Mucosa of gallbladder (tissue), 1 donor: ENCODE measurements around the gene PRSS1. TPM values are rescaled to one million over a fixed set of nuclear protein-coding genes. Genes with fewer than 3 reads are reported as not detected.

Experiments
- DNase-seq: peaks from one replicate; pipeline ENCODE4 v3.0.0-alpha.2; 2020; ENCODE audit warnings: low spot score
- total RNA-seq: library from RNA; stranded (reverse); gene quantifications from one replicate; pipeline ENCODE4 v1.2.1, GENCODE V29; 2021
- donor health status: DM: no; HTN: no; CAD: no.

The PRSS1 gene
- total RNA-seq, 1 donor from 2014 or later, result 30.7 TPM

GRCh38 chr7:142793156-142793555 lies 43.9 kb downstream of the PRSS1 start:
- no peak for DNase-seq

- DNase-seq, result no peak
Measured at GRCh38 chr7:142795339-142795863, 46.1 kb downstream of the PRSS1 start.

GRCh38 chr7:142796001-142796500 lies 46.8 kb downstream of the PRSS1 start:
- no peak for DNase-seq

GRCh38 chr7:142796501-142797390 lies 47.5 kb downstream of the PRSS1 start:
- no peak for DNase-seq

GRCh38 chr7:142797391-142798377 lies 48.4 kb downstream of the PRSS1 start:
- DNase-seq, result no peak

GRCh38 chr7:142798451-142799436 lies 49.5 kb downstream of the PRSS1 start:
- DNase-seq, result no peak

- DNase-seq, result no peak
Measured at GRCh38 chr7:142799437-142799835, 50.2 kb downstream of the PRSS1 start.

- no peak for DNase-seq
Measured at GRCh38 chr7:142800088-142800487, 50.8 kb downstream of the PRSS1 start.

GRCh38 chr7:142800699-142801260 lies 51.5 kb downstream of the PRSS1 start:
- DNase-seq, result no peak

GRCh38 chr7:142801601-142802295 lies 52.5 kb downstream of the PRSS1 start:
- peak; percentile 6 for DNase-seq

- peak; percentile 7 for DNase-seq
Measured at GRCh38 chr7:142802301-142802700, 53.0 kb downstream of the PRSS1 start.

Other genes starting within 250 kb of the PRSS1 start
- gene PRSS2, start 21.5 kb downstream of the PRSS1 start, total RNA-seq, result 94.5 TPM
- 16.7 TPM for gene EPHB6, start 105.6 kb downstream of the PRSS1 start, total RNA-seq
- 47.3 TPM for gene TRPV6, start 136.3 kb downstream of the PRSS1 start, total RNA-seq
- not detected for gene TRPV5, start 184.3 kb downstream of the PRSS1 start, total RNA-seq
- not detected for gene LLCFC1, start 190.0 kb downstream of the PRSS1 start, total RNA-seq
- 0.17 TPM for gene KEL, start 212.9 kb downstream of the PRSS1 start, total RNA-seq